GM18861 (cell line): ENCODE data around the gene MEGF10.
"Not testable (repeated sequence)": the region's sequence is repeated elsewhere in the genome, so short reads cannot be mapped to it uniquely, and the experiment has no call there.

Experiments used
- ATAC-seq: cut with Tn5 transposase; IDR thresholded peaks from one replicate; pipeline ENCODE4 v1.9.1; 2021; ENCODE audit not compliant: unreplicated experiment

Gene MEGF10

DNA sequence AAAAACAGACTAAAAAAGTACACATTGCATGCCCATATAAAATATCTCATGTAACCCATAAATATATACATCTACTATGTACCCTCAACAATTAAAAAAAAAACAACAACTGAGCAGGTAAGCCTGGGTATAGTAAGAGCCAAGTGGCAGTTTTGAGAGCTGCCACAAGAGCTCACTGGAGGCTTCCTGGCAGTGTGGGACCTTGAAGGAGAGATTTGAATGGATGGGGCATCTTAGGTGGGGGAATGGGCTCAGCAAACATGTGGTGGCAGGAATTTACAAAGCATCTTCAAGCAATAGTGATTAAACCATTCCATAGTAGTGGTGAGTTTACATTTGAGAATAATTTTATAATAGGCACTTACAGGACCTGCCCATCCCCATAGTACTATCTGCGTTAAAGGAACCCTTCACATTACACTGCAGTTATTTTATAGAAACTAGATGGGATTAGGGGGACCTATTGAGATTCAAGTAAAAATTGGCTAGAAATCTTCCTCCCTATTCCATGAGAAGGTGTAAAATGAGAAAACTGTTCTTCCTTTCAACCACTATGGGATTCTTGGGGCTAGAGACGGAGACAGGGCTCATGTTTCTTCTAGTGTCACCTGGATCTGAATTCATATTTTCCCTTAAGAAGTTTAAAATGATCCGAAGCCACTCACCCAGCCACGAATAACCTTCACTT, 6.9 kb downstream of the MEGF10 start:
- no peak for ATAC-seq

DNA sequence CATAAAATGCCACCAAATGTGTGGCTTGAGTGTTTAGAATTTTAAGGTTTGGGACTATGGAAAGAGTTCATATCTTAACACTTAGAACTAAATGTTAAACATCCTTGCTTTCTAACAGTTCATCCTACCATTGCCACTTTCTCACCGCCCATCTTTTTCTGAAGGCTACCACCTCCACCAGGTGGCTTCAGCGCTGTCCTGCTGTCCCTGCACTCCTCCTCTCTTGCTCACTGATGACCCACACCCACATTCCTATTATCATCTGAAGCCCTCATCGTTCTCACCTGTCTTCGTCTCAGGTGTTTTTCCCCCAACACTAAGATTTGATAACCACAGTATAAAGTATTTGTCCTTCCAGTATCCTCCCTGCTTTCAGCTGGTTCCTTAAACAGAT, 7.4 kb downstream of the MEGF10 start:
- ATAC-seq = no peak

DNA sequence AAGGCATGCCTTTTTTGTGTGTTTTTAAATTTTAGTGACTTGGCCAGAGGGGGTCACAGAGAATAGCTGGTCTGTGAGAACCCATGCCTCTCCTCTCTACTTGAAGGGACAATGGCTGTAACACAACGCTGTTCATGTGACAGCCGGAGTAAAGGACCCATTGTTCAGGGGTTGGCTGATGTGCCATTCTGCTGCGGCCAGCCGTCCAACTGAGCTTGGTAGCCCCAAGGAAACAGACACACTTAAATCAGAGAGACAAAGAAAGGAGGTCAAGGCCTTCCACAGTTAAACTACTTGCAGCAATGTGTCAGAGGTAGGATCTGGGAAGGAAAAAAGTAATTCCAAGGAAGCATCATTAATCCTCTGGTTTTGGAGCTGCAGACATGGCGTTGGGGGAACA, 8.1 kb downstream of the MEGF10 start:
- no peak for ATAC-seq

DNA sequence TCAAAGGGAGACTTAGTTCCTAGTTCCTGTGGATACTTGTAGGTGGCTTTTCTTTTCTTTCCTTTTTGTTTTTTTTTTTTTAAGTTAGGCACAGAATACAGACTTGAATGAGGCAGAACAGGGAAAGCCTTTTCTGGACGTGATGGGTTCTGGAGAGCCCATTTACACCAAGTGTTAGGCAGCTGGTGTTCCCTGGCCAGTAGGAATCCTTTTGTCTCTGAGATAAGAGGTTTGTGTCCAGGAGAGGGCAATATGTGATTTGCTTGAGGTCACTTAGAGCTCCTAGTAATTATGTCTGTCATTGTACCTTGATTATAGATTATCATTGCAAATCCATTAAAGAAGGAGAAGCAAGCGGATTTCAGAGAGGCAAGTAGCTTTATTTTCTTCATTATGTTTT, 9.1 kb downstream of the MEGF10 start:
- no peak for ATAC-seq

DNA sequence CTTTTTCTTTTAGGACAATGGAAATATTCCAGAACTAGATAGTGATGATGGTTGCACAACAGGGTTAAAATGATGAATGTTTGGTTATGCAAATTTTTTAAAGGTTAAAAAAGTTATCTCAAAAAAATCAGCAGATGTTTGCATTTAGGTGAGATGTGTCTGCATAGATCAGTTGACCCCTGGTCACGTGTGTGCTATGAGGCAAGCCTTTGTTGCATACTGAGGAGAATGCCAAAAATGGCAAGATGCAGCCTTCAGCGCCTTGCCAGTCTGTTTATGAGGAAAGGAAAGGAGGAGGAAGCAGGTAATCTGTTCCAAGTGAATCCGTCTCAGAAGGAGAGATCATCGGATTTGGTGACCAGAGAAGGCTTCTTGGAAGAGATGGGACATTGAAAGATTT, 11.9 kb downstream of the MEGF10 start:
- no peak for ATAC-seq

DNA sequence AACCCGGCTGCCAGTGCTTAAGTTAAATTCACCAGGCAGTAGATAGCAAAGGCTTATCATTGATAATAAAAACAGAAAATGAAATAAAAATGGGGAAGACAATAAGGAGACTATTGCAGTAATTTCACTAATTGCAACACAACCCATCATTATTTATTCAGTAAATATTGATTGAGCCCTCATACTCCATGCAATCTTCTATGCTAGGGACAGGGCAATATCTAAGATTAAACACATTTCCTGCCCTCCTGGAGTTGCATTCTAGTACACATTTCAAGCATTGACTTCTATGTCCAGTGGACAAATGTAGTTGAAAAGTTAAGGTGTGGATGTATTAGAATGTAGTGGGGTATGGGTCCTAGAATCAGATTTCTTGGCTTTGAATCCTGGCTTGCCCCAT, 12.8 kb downstream of the MEGF10 start:
- ATAC-seq = no peak

DNA sequence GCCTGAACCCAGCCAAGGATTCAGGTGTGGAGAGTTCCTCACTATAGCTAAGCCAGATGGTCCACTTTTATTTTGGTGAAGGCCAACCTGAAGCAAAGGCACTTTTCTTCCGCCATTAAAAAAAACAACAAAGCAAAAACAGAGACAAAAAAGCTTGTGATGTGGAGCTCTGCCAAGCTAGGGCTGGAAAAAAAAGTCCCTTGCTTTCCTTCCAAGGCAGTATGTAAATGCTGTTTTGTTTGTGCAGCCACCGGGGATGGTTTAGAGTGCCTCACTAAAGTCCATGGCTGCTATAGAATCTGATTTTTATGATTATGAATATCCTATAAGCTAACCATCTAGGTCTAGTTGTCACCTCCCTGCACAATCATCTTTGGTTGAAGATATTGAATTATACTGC, 14.9 kb downstream of the MEGF10 start:
- no peak for ATAC-seq

DNA sequence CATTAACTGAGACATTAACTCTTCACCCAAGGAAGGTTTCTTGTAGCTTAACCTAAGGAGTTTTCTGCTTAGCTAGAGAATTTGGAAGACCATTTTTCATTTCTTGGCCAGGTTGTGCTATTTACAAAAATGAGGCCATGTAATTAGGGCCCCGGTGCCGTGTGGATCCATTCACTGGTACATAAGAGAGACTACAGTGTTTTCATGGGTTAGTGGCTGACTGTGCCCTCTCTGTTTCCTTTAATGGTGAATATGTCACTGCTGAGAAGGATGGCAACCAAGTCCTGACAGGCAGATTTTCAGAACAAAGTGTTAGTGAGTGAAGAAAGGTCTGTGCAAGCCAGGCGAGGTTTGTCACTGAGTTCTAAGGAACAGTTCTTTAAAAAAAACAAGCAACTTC, 15.4 kb downstream of the MEGF10 start:
- no peak for ATAC-seq

DNA sequence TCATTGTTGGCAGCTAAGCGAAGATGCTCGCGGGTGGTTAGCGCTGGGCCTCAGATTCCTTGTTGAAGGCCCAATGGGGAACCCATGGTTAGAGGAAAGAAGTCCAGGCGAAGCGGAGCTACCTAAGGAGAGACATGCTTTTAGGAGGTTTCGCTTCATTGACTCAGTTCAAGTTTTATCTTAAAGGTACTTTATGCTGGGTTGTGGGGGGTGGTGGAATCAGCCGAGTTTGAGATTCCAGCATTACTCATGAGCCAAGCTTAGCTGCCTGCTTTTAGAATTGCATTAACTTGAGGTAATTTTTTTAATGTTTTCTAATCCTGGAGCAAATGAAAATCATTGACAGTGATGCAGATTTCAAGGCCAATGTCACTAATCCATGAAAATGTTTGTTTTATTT, 16.1 kb downstream of the MEGF10 start:
- no peak for ATAC-seq

DNA sequence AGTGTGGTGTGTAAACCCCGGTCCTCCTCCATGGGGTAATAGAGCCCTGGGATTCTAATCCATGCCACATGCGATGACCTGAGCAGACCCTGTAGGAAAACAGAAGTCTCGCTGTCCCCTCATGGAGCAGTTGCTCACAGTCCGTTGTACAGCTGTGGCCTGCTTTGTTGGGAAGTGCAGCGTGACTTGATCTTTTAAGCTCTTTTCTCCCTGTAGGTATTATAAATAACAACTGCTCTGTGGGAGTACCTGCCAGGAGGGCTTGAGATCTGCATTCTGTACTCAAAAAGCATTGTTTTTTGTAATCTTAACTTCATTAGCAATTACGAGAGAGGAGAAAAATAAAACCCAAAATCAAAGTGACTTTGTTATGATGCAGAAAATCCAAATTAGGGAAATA, 17.3 kb downstream of the MEGF10 start:
- ATAC-seq = no peak

DNA sequence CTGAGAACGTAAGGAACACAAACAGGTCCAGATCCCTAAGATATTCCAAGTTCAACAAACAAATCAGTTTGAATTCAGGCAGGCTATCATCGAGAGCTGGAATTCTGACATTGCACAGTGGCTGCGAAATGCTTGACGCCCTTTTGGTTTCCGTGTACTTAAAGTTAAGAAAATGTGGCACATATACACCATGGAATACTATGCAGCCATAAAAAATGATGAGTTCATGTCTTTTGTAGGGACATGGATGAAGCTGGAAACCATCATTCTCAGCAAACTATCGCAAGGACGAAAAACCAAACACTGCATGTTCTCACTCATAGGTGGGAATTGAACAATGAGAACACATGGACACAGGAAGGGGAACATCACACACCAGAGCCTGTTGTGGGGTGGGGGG, 17.7 kb downstream of the MEGF10 start:
- ATAC-seq = not testable (repeated sequence)

DNA sequence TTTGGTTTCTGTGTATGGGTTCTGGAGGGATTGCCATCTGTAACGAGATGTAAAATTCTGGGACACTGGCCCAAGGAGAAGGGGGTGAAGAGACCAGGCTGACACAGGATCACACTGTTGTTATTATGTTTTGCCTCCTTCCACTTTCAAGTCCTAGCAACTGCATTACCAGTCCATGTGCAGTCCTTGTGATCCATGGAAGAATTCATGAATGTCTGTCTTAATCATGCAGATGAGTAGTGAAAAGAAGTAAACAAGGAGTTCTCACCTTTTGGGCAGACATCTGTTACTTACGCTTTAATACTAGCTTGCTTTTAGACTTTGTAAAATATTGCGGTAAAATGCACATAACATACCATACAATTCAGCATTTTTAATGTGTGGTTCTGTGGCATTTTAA, 18.3 kb downstream of the MEGF10 start:
- no peak for ATAC-seq

DNA sequence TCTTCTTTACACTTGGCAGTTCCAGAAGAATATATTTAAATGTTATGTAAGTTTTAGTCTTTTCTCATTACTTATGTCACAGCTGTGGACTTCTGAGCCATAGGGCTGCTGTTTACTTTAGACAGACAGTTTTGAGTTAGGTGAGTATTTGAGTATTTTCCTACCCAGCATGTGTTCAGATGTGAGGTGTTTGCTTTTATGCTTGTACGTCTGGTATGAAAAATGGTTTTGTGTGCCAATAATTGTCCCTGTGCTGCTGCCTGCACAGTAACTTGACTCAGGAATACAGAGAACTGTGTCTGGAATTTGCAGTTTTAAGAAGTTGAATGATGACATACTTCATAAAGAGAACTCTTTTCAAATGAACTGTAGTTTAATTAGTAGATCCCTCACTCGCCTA, 20.8 kb downstream of the MEGF10 start:
- no peak for ATAC-seq

DNA sequence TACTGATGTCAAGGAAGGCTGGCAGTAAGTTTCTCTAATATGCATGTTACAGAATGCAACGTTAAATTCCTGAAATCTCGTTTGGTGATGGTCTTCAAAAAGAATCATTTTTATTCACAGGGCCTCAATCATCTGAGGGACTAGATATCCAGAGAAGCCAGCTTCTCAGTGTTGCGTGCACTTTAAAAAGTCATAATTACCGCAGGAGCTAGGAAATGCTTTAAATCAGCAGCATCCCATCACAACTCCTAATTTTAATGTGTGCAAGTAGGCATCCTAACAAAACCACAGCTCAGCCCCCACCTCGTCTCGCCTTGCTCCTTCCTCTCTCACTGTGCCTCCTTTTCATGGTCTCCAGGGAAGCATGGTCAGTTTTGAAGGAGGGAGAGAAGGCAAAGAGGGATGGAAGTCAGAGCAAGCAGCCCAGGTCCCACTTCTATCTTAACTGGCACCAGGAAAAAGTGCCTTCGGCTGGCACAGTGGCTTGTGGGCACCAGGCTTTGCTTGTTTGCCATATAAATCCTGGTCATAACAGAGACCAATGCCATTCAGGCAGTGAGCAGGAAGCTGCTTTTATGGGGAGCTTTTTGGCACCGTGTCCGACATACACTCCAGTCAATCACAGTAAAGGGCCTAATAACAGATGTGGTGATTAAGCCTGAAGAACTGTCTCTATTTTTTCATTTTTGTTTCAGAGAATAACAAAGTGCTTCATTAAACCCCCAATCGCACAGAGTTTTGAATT, 21.4 kb downstream of the MEGF10 start:
- no peak for ATAC-seq

DNA sequence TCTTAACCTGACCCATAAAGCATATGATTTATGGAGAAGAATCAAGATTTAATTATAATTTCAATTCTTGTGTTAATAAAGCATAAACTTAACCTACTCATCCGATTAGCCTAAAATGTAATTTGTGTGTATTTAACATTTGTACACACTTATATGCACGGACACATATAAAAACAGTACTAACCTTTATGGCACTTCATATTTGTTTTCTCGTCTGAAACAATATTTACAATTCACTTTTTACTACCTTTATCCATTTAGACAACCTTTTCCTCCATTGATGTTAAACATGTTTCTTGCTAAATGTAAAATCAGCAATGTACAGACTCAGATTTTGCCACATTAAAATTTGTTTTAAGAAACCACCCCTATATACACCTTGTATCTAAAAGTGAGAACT, 22.8 kb downstream of the MEGF10 start:
- ATAC-seq = no peak

DNA sequence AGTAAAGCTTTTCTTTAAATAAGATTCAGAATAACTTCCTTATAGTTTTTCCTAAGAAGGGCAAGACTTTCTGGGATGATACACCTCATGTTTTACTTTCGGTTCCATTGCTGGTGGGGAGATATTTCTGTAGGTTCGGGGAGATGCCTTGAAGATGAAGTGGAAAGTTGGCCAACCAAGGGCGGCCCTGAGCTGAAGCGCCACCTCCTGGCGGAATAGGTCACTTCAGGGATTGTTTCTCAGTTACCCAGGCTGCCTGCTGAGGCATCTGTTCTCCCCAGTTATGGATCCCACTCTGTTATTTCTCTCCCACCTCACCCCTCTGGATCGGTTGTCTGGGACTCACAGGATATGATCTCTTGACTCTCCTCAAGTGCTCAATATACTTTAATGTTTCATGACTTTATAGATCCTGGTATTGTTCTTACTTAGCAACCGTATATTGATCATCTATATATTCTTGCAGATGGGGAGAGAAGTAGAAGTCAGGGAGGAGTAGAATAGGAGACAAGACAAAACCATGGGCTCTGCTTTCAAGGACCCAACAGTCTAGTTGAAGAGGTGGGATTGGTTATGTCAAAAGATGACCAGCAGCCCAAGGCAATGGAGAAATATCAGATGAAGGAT, 23.4 kb downstream of the MEGF10 start:
- ATAC-seq = peak; percentile 89

DNA sequence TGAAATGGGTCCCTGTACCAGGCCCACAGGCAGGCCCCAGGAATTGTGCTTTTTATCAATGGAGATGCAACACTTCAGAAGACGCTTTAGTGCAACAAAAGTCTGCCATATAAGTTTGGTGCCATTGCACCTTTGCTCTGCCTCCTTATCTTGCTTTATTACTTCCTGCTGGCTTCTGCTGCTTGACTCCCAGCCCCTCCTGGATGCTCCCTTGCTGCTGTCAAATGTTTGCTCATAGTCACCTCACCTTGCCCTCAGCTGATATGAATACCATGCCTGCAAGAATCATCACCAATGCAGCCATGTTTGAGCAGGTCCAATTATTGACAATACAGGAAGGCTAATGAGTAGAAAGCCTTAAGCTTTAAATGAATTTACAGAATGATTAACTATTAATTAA, 25.4 kb downstream of the MEGF10 start:
- no peak for ATAC-seq

DNA sequence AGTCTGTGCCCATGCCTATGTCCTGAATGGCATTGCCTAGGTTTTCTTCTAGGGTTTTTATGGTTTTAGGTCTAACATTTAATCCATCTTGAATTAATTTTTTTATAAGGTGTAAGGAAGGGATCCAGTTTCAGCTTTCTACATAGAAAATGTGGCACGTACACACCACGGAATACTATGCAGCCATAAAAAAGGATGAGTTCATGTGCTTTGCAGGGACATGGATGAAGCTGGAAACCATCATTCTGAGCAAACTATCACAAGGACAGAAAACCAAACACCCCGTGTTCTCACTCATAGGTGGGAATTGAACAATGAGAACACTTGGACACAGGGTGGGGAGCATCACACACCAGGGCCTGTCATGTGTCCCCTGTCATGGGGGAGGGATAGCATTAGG, 26.8 kb downstream of the MEGF10 start:
- ATAC-seq = not testable (repeated sequence)

DNA sequence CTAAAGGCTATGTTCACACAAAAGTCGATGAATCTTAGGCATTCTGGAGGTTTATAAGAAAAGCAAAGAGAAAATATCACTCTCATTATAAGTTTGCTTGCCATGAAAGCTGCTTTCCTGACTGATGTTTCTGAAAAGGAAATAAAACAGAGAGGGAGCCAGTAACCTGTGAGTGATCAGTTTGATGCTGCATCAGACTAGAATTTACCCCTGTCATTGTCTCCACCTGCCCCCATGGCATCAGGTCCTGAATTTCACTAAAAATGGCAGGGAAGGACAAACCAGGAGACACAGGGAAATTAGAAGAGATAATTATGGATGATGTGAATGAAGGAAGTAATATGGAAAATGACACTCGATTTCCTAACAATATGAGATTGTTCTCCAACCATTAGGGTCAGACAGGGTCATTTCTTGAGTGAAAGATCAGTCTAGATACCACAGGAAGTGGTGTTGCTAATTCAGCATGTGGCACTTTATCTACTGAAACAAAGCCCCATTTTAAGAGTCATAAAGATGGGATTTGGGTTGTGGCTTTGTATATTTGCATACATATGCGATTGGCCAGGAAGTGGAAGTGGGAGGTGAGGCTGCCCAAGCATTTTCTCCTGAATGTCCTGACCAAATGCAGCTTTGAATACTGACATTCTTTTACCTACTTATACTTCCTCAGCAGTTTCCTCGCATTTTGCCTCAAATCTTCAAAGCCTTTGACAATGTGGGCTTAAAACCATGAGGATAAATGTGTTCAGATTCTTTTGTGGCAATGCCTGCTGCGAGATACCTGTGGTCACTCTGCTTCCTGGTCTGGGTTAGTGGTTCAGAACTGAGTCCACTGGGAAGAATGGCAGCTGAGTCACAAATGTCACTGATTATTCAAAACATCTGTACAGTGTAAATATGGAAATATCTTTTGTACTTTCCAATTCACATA, 29.7 kb downstream of the MEGF10 start:
- peak; percentile 96 for ATAC-seq

DNA sequence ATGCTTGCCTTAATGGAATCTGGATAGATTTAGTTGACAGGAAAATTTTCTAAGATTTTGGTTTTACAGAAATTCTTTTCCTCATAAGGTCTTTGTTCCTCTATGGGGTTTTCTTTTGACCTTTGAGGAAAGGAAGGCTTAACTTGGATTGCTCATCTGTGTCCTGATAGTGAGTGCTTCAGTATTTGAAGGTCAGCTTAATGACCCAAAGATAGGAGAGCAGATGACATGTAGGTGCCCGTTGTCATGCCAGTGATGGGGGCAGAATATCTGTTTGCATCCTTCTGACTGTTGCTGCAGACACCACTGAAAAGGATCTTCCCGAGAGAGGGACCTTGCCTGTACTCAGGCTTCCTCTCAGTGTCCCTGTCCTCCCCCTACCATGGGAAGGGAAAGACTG, 30.9 kb downstream of the MEGF10 start:
- no peak for ATAC-seq

DNA sequence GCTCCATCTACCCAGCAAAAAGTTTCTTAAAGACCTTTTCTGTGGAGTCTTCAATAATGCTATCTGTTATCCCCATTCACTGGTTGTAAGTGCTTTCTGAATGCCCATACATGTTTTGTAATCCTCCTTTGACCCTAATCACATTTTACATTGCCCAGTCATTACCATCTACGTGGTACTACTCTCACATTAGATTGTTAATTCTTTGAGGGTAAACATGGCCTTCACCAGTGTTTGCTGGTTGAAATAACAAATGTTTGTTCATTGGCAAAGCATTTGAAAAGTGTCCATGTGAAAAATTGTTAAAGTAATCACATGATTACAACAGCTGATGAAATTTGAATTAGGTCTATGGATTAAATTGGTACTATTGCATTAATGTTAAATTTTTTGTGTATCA, 31.8 kb downstream of the MEGF10 start:
- ATAC-seq = no peak
